ENCODE measurements around the gene FANCI.

The FANCI gene

GRCh38 chr15:89330881-89331595 is 87.3 kb downstream of the FANCI start:
- no peak overlapping the region for H3K27ac ChIP-seq
- peaks cover 73% of the 10 kb centered on the region for H3K36me3 ChIP-seq
- no peak for TF ChIP-seq CTCF (IDR thresholded peaks at IDR 0.05; ENCODE audit: low read depth, low read length)
- no peak overlapping the region for H3K4me3 ChIP-seq (ENCODE audit: low read depth, low read length)
- no peaks in the 10 kb centered on the region for H3K9me3 ChIP-seq (ENCODE audit: severe bottlenecking)
- no peaks in the 10 kb centered on the region for H3K27me3 ChIP-seq (ENCODE audit: insufficient read depth, low read depth, severe bottlenecking)
- DNase-seq, result no peak

DNA sequence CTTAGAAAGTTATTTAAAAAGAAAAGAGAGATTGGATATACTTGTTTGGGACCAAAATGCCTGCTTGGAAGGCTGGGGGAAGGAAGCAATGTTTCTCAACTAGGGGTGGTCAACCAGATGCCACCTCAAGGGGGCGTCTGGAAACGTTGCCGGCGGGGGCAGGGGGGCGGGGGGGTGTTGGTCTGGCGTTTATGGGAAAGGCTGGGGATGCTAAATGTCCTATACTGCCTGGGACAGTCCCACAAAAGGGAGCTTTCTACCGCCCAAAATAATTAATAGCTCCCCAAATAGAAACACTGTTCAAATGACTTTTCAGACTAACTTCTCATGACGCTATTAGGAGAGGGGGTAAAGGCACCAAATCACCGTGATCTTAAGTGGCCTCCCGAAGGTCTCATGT is 88.7 kb downstream of the FANCI start:
- H3K27ac ChIP-seq, result no peak overlapping the region
- H3K9me3 ChIP-seq (ENCODE audit: severe bottlenecking), result no peaks in the 10 kb centered on the region
- peak; percentile 59 for TF ChIP-seq CTCF (IDR thresholded peaks at IDR 0.05; ENCODE audit: low read depth, low read length)
- peaks cover 59% of the 10 kb centered on the region for H3K36me3 ChIP-seq
- peak; percentile 43 for DNase-seq
- no peaks in the 10 kb centered on the region for H3K27me3 ChIP-seq (ENCODE audit: insufficient read depth, low read depth, severe bottlenecking)
- H3K4me3 ChIP-seq (ENCODE audit: low read depth, low read length), result no peak overlapping the region

- Histone ChIP-seq H3K9me3 (ENCODE audit: severe bottlenecking) (no peaks in the 10 kb centered on the region), H3K27ac (no peak overlapping the region), H3K36me3 (peaks cover 51% of the 10 kb centered on the region), H3K27me3 (ENCODE audit: insufficient read depth, low read depth, severe bottlenecking) (no peaks in the 10 kb centered on the region), H3K4me3 (ENCODE audit: low read depth, low read length) (peak overlapping the region; percentile 70; the same call in 1 of the 2 replicates)
- no peak for DNase-seq
- no peak for TF ChIP-seq CTCF (IDR thresholded peaks at IDR 0.05; ENCODE audit: low read depth, low read length)
These were observed 89.5 kb downstream of the FANCI start for GRCh38 chr15:89333011-89333860.

- peaks cover 43% of the 10 kb centered on the region for H3K36me3 ChIP-seq
- TF ChIP-seq CTCF (IDR thresholded peaks at IDR 0.05; ENCODE audit: low read depth, low read length), result no peak
These were observed 90.3 kb downstream of the FANCI start for GRCh38 chr15:89333959-89334509.

DNA sequence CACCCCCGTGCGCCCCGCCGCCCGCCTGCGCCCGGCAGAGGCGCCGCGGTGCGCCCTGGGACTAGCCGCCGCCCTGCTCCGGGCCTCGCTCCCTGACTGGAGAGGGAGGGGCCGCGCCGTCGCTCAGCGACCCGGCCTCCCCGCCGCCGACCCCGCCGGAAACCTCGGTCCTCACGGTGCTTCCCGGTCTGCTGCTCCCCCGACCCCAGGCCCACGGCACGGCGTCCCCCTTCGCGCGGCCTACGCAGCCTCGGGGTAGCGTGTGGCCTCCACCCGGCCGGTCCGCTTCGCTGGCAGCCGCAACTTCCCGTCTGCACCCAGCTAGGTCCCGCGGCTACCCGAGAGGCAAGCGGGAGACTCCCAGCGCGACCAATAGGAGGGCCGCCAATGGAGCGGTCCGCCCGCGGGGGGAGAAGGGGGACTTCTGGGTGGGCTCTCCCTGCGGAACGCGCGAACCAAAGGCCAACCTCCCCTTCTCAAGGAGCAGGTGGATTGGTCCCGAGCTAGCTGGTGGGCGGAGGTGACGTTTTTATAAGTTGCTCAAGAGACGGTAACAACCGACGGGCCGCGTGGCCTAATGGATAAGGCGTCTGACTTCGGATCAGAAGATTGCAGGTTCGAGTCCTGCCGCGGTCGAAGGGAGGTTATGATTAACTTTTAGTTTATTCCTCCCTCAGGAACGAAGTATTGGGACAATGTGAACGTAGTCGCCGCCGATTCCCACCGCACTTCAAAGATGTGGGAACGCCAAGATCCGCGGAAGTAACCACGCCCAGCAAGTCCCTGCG is 90.9 kb downstream of the FANCI start, which contains the start of gene POLG:
Gene POLG (minus strand): TSS at position 315 of the 788 bp plus-strand sequence. CDS start 1,070 bp downstream, outside the sequence.
- H3K4me3 ChIP-seq (ENCODE audit: low read depth, low read length), result peak within 1 kb of the TSS; percentile 73
- H3K27ac ChIP-seq, result peak within 1 kb of the TSS; percentile 89
- no peak for TF ChIP-seq CTCF (IDR thresholded peaks at IDR 0.05; ENCODE audit: low read depth, low read length)
- no peaks in the 10 kb centered on the region for H3K27me3 ChIP-seq (ENCODE audit: insufficient read depth, low read depth, severe bottlenecking)
- H3K9me3 ChIP-seq (ENCODE audit: severe bottlenecking), result no peaks in the 10 kb centered on the region
- peak; percentile 99 for DNase-seq
- H3K36me3 ChIP-seq, result peaks cover 36% of the 10 kb centered on the region

More at GRCh38 chr15:89333959-89334509, 90.3 kb downstream of the FANCI start:
- no peaks in the 10 kb centered on the region for H3K9me3 ChIP-seq (ENCODE audit: severe bottlenecking)
- no peak for DNase-seq
- peak overlapping the region; percentile 70 for H3K4me3 ChIP-seq (ENCODE audit: low read depth, low read length)
- no peaks in the 10 kb centered on the region for H3K27me3 ChIP-seq (ENCODE audit: insufficient read depth, low read depth, severe bottlenecking)
- peak overlapping the region; percentile 89 for H3K27ac ChIP-seq

Data from WERI-Rb-1 (cell line).